ENCODE measurements around the gene SOCS1.

SOCS1 gene

DNA sequence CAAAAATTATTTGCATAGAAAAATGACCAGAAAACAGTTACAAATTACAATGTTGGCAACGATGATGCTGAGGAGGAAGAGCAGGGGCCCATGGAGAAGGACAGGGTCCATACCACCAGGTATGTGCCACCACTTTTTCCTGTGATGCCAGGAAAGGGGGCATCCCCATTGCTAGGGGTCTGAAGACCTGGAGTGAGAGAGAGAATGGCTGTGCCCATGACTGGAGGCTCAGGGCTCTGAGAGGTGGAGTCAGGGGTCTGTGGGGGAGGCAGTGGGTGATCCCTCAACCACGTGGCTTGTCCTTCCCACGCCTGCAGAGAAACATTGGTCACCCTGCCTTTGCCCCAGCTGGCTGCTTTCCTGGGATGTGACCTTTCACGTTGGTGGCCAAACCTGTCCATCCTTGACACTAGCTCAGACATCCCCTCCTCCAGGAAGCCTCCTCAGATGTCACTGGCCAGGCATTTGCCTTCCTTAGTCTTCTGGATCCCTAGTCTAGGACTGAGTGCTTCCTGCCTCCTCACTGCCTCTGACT lies 51.4 kb downstream of the SOCS1 start:
- Histone ChIP-seq H3K27ac (ENCODE audit: low read depth, low read length) (no peak overlapping the region), H3K36me3 (ENCODE audit: control insufficient read depth in 5 of 5, insufficient read depth in 5 of 5, low read length in 5 of 5) (no peaks in the 10 kb centered on the region), H3K27me3 (ENCODE audit: control insufficient read depth in 5 of 5, insufficient read depth in 4 of 5, low read length in 5 of 5) (peaks cover 0 to 25% (median 7%) of the 10 kb centered on the region in 5 donors), H3K9ac (ENCODE audit: low read length in 5 of 5) (no peak overlapping the region), H3K4me3 (ENCODE audit: low read depth in 1 of 5, low read length in 5 of 5) (no peak overlapping the region), H3K4me1 (ENCODE audit: control insufficient read depth in 5 of 5, insufficient read depth in 5 of 5, low read length in 5 of 5) (peaks cover 3 to 17% (median 8%) of the 10 kb centered on the region in 5 donors), H3K9me3 (ENCODE audit: control insufficient read depth in 5 of 5, low read length in 5 of 5) (peaks cover 0 to 8% (median 6%) of the 10 kb centered on the region in 5 donors)

All from subcutaneous abdominal adipose tissue (tissue), 5 donors.